Mesendoderm (in vitro differentiated cells): ENCODE results near the gene DUOX1.

Experiments
- DNase-seq: peaks from one replicate; pipeline ENCODE4 v3.0.0; 2013
- H2AK5ac ChIP-seq: 2 replicates; pipeline ENCODE4 v1.6.1; 2013; ENCODE audit warnings: low read length, inconsistent platforms
- H2BK120ac ChIP-seq: 2 replicates; pipeline ENCODE4 v1.6.1; 2013; ENCODE audit warnings: low read depth, mild to moderate bottlenecking, low read length, moderate library complexity, mixed read lengths
- H2BK15ac ChIP-seq: replicated peaks from 2 replicates; pipeline ENCODE4 v1.6.1; 2013; ENCODE audit warnings: low read depth, mild to moderate bottlenecking, moderate library complexity
- H2BK5ac ChIP-seq: 2 replicates; pipeline ENCODE4 v1.6.1; 2013; ENCODE audit warnings: low read length, inconsistent platforms
- H3K18ac ChIP-seq: 2 replicates; pipeline ENCODE4 v1.6.1; 2013; ENCODE audit warnings: mild to moderate bottlenecking, low read length, mixed read lengths
- H3K23ac ChIP-seq: one replicate; pipeline ENCODE4 v1.6.1; 2013; ENCODE audit warnings: low read length
- H3K27ac ChIP-seq: 2 replicates; pipeline ENCODE4 v1.5.1; 2013; ENCODE audit warnings: low read depth, mild to moderate bottlenecking, inconsistent platforms, low read length, moderate library complexity
- H3K27me3 ChIP-seq: 2 replicates; pipeline ENCODE4 v1.6.1; 2013; ENCODE audit warnings: low read length, control low read depth, mild to moderate bottlenecking, inconsistent platforms; ENCODE audit not compliant: insufficient read depth, poor library complexity
- H3K36me3 ChIP-seq: 2 replicates; pipeline ENCODE4 v1.6.1; 2013; ENCODE audit warnings: low read length, inconsistent platforms; ENCODE audit not compliant: control insufficient read depth, insufficient read depth
- H3K4ac ChIP-seq: one replicate; pipeline ENCODE4 v1.6.1; 2013; ENCODE audit warnings: low read depth, mild to moderate bottlenecking, low read length, moderate library complexity
- H3K4me1 ChIP-seq: 2 replicates; pipeline ENCODE4 v1.6.1; 2013; ENCODE audit warnings: low read depth, low read length, inconsistent platforms; ENCODE audit not compliant: control insufficient read depth
- H3K4me2 ChIP-seq: 2 replicates; pipeline ENCODE4 v1.6.1; 2013; ENCODE audit warnings: low read length
- H3K4me3 ChIP-seq: 2 replicates; pipeline ENCODE4 v1.5.1; 2013; ENCODE audit warnings: mild to moderate bottlenecking, low read length
- H3K56ac ChIP-seq: one replicate; pipeline ENCODE4 v1.6.1; 2013; ENCODE audit warnings: low read length
- H3K79me1 ChIP-seq: 2 replicates; pipeline ENCODE4 v1.6.1; 2013; ENCODE audit warnings: low read length, inconsistent platforms
- H3K79me2 ChIP-seq: 2 replicates; pipeline ENCODE4 v1.6.1; 2013; ENCODE audit warnings: mild to moderate bottlenecking, low read length; ENCODE audit not compliant: control insufficient read depth, insufficient read depth
- H3K9ac ChIP-seq: 2 replicates; pipeline ENCODE4 v1.6.1; 2013; ENCODE audit warnings: low read length, inconsistent platforms
- H4K5ac ChIP-seq: one replicate; pipeline ENCODE4 v1.6.1; 2013; ENCODE audit warnings: low read length
- H4K8ac ChIP-seq: one replicate; pipeline ENCODE4 v1.6.1; 2013; ENCODE audit warnings: low read depth, mild to moderate bottlenecking, control low read depth, low read length, moderate library complexity
- WGBS: extraction: QIAGEN DNeasy Blood & Tissue Kit; methylation state at CpG from one replicate; pipeline ENCODE4 v1.1.7; 2013; ENCODE audit warnings: low lambda C conversion rate, missing lambda C conversion rate; ENCODE audit not compliant: insufficient coverage; ENCODE audit errors: extremely low coverage; 5-methylcytosine and 5-hydroxymethylcytosine counted together

The DUOX1 gene

DNA sequence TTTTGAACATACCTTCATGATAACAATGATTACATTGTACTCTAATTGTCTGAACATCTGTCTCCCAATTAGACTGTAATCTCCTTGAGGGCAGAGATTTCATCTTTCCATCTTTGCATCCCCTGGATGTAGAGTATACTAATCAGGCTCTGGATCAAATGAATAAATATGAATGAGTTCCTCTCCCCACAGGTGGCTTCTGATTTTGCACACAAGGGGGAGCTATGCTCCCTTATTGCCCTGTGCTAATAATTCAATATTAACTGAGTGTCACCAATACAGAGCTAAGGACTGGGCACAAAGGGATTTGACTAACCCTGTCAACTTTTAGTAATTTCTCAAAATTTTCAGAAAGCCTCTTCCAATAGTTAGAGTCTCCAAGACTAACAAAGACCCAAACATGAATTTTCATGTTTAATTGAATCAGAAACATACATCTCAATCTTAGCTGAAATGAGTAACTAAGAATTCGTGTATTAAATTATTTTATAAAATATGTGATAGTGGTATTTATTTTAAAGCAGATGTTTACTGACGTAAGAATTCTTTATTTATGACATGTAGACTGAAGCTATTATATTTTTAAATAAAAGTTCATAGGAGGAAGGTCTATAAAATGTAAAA, 3.1 kb upstream of the DUOX1 start:
- Histone ChIP-seq H3K23ac (no peak overlapping the region), H2BK15ac (no peak overlapping the region), H3K56ac (no peak overlapping the region), H3K79me2 (no peaks in the 10 kb centered on the region), H3K4me1 (no peaks in the 10 kb centered on the region), H3K27me3 (peaks cover 43% of the 10 kb centered on the region), H3K4ac (no peak overlapping the region), H2BK5ac (no peak overlapping the region), H3K79me1 (no peaks in the 10 kb centered on the region), H2AK5ac (no peak overlapping the region), H2BK120ac (no peak overlapping the region), H3K36me3 (no peaks in the 10 kb centered on the region), H3K9ac (no peak overlapping the region), H3K4me2 (no peak overlapping the region), H3K27ac (no peak overlapping the region), H3K18ac (no peak overlapping the region), H4K8ac (no peak overlapping the region), H3K4me3 (no peak overlapping the region), H4K5ac (no peak overlapping the region)
- no peak for DNase-seq
- 100% methylated on average over 2 of the region's 2 CpGs for WGBS

DNA sequence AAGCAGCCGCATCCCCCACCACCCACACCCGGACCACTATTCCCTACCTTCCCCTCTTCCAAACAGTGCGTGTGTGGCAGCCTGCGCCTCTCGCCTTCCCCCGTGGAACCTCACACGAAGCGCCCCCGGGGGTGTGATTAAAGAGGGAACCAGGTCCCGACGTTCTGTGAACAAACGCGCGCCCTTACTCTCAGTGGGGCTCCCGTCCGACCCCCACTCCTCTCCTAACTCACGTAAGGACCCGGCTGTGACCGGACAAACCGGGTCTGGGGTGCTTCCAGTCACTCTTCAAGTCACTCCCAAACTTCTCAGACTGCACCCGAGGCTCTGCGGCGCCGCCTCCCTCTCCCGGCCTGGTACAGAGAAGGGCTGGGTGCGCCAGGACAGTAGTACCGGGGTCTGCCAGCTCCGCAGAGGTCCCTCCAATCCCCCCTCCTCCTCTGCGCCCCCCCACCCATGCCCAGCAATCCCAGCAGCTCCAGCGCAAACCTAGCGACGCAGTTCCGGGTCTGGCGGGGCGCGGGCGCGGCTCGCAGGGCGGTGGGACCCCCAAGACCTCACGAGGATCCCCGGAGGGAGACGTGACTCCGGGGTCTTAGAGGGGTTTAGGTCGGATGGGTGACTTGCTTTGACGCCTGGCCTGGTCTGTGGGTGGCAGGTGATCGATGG, 689 bp upstream of the DUOX1 start:
- Histone ChIP-seq H2BK15ac (no peak overlapping the region), H3K18ac (no peak overlapping the region), H2AK5ac (no peak overlapping the region), H3K4me2 (peak overlapping the region; percentile 19), H3K56ac (peak overlapping the region; percentile 18), H3K4ac (no peak overlapping the region), H2BK120ac (no peak overlapping the region), H3K23ac (no peak overlapping the region), H3K4me1 (no peaks in the 10 kb centered on the region), H3K27ac (no peak overlapping the region), H3K36me3 (no peaks in the 10 kb centered on the region), H4K8ac (no peak overlapping the region), H2BK5ac (no peak overlapping the region), H3K79me1 (no peaks in the 10 kb centered on the region), H3K4me3 (no peak overlapping the region), H3K79me2 (no peaks in the 10 kb centered on the region), H4K5ac (no peak overlapping the region), H3K9ac (no peak overlapping the region), H3K27me3 (peaks cover 63% of the 10 kb centered on the region)
- WGBS: no CpG with 5 or more reads among the region's 47 CpGs
- DNase-seq: no peak

- Histone ChIP-seq H4K5ac (no peak overlapping the region), H2BK5ac (no peak overlapping the region), H3K79me1 (no peaks in the 10 kb centered on the region), H3K4me3 (no peak overlapping the region), H3K79me2 (no peaks in the 10 kb centered on the region), H4K8ac (no peak overlapping the region), H3K27me3 (peaks cover 68% of the 10 kb centered on the region), H2AK5ac (no peak overlapping the region), H3K36me3 (no peaks in the 10 kb centered on the region), H3K56ac (peak overlapping the region; percentile 49), H3K9ac (no peak overlapping the region), H3K4me2 (no peak overlapping the region), H2BK120ac (no peak overlapping the region), H3K4me1 (no peaks in the 10 kb centered on the region), H2BK15ac (no peak overlapping the region), H3K23ac (no peak overlapping the region), H3K27ac (no peak overlapping the region), H3K4ac (no peak overlapping the region), H3K18ac (no peak overlapping the region)
- no CpG with 5 or more reads among the region's 7 CpGs for WGBS
- DNase-seq: no peak
Measured at GRCh38 chr15:45130291-45131000, 652 bp downstream of the DUOX1 start.

GRCh38 chr15:45131510-45131909, 1.7 kb downstream of the DUOX1 start:
- Histone ChIP-seq H4K5ac (no peak overlapping the region), H3K56ac (no peak overlapping the region), H4K8ac (no peak overlapping the region), H3K4me3 (no peak overlapping the region), H2AK5ac (no peak overlapping the region), H3K9ac (no peak overlapping the region), H3K23ac (no peak overlapping the region), H3K27me3 (peaks cover 67% of the 10 kb centered on the region), H3K27ac (no peak overlapping the region), H3K79me2 (no peaks in the 10 kb centered on the region), H3K4me1 (no peaks in the 10 kb centered on the region), H2BK120ac (no peak overlapping the region), H2BK5ac (no peak overlapping the region), H3K79me1 (no peaks in the 10 kb centered on the region), H3K18ac (no peak overlapping the region), H2BK15ac (no peak overlapping the region), H3K4me2 (no peak overlapping the region), H3K4ac (no peak overlapping the region), H3K36me3 (no peaks in the 10 kb centered on the region)
- WGBS: no CpG with 5 or more reads among the region's 3 CpGs
- DNase-seq: no peak

DNA sequence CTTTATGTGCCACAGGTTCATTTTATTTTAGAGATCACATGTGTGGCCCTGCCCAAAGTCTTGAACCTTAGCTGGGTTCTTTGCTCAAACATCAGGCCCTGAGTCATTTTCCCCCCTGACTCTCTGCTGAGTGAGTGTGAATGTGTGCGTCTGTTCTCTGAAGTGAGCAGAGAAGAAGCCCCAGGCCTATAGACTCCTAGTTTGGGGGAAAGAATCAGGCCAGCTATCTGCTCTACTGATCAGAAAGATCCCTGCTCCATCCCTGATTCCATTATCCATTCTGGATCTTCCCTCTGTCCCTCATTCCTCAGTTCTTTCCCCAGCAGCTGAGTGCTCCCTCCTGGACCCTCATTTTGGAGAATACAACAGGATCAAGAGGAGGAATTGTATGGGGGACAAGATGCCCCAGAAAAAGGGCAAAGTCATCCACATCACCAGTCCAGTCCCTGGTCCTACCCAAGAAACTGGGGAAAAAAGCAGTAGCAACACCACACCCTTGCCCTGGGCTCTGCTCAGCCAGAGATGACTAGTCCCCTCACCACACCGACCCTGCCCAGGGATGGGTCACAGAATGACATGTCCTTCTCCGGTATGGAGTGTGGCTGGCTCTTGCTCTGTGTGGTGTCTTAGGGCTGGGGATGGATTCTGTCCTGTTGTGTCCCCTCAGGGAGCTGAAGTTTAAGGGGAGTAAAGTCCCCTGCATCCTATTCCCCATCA, 3.2 kb downstream of the DUOX1 start:
- peaks cover 61% of the 10 kb centered on the region for H3K27me3 ChIP-seq
- no peak overlapping the region for H3K4ac ChIP-seq
- H3K4me2 ChIP-seq: no peak overlapping the region
- H3K56ac ChIP-seq: no peak overlapping the region
- H2BK15ac ChIP-seq: no peak overlapping the region
- no peaks in the 10 kb centered on the region for H3K79me1 ChIP-seq
- no peaks in the 10 kb centered on the region for H3K36me3 ChIP-seq
- H3K27ac ChIP-seq: no peak overlapping the region
- no CpG with 5 or more reads among the region's 3 CpGs for whole genome bisulfite sequencing
- no peak overlapping the region for H3K9ac ChIP-seq
- H4K8ac ChIP-seq: no peak overlapping the region
- H4K5ac ChIP-seq: no peak overlapping the region
- H3K4me1 ChIP-seq: no peaks in the 10 kb centered on the region
- H2BK5ac ChIP-seq: no peak overlapping the region
- H2BK120ac ChIP-seq: no peak overlapping the region
- DNase-seq: no peak
- H2AK5ac ChIP-seq: no peak overlapping the region
- H3K23ac ChIP-seq: no peak overlapping the region
- H3K18ac ChIP-seq: no peak overlapping the region
- no peaks in the 10 kb centered on the region for H3K79me2 ChIP-seq
- no peak overlapping the region for H3K4me3 ChIP-seq
